Measurements from ENCODE around the gene KCNMA1.

KCNMA1 gene

DNA sequence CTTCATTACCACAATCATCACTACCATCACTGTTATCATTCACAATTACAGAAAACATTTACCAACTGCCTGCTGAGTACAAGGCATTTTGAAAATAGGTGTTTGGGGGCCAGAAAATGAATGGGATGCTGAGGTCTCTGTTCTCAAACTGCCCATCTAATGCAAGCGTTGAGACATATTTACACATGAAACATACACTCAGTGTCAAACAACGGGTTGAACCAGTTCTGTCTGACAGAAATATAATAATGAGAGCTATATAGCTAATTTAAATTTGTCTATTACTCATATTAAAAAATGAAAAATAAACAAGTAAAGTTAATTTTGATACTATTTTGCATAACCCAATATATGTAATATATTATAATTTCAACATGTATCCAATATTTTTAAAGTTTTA lies 303.1 kb downstream of the KCNMA1 start:
- H3K4me3 Mint-ChIP-seq, result no peak overlapping the region
- no peaks in the 10 kb centered on the region for H3K4me1 Mint-ChIP-seq (ENCODE audit: low read depth)
- H3K36me3 Mint-ChIP-seq (ENCODE audit: low read depth), result no peaks in the 10 kb centered on the region
- no peak overlapping the region for H3K27ac Mint-ChIP-seq
- H3K9me3 Mint-ChIP-seq, result no peaks in the 10 kb centered on the region
- H3K27me3 Mint-ChIP-seq (ENCODE audit: low read depth), result no peaks in the 10 kb centered on the region

DNA sequence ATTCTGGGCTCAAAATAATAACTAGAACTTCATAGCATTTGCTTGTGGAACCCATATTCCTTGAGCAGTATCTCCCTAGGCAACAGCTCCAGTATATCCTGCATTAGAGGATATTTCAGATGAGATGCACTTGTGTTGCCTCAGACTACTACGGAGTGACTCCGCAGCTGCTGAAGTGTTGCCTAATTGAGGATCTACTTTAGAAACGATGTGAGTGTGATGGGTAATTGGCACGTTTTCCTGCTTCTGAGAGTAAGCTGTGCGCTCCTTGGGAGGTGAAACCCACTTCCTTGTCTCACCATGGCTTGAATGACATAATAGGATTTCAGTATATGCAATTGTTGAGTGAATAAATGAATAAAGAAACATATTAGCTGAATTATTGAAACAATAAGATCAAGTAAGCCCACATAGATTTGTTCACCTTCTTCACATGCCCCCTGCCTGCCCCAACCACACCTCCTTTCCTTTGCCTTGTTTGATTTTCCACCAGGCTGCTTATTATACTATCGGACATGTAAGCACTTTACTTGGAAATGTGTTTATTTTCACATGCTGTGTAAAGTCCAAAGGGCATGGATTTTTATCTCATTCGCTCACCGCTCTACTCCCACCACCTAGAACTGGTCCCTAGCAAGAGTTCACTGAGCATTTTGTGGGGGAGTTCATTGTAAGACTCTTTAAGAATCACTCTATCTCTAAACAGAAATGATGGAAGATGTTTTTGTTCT lies 303.8 kb downstream of the KCNMA1 start:
- H3K4me3 Mint-ChIP-seq, result no peak overlapping the region
- no peaks in the 10 kb centered on the region for H3K9me3 Mint-ChIP-seq
- no peaks in the 10 kb centered on the region for H3K36me3 Mint-ChIP-seq (ENCODE audit: low read depth)
- H3K4me1 Mint-ChIP-seq (ENCODE audit: low read depth), result no peaks in the 10 kb centered on the region
- no peak overlapping the region for H3K27ac Mint-ChIP-seq
- H3K27me3 Mint-ChIP-seq (ENCODE audit: low read depth), result no peaks in the 10 kb centered on the region

DNA sequence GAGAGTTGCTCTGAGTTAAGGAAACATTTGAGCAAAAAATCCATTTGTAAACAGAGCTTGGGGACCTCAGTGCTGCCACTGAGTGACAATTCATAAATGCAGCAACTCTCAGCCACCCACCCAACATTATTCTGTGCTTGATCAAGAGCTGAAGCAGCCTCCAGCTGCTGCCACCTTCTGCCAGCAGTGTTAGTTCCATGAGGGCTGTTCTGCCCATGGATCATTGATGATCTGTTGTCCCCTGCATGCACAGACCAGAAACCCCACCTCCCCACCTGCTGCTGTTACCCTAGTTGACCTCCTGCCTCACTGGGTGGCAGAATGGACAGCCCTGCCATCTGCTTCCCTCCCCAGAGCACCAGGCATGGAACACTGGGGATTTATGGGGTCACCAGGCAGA lies 305.4 kb downstream of the KCNMA1 start:
- Mint-ChIP-seq H3K36me3 (ENCODE audit: low read depth) (no peaks in the 10 kb centered on the region), H3K9me3 (no peaks in the 10 kb centered on the region), H3K4me1 (ENCODE audit: low read depth) (no peaks in the 10 kb centered on the region), H3K4me3 (no peak overlapping the region), H3K27me3 (ENCODE audit: low read depth) (no peaks in the 10 kb centered on the region), H3K27ac (no peak overlapping the region)

DNA sequence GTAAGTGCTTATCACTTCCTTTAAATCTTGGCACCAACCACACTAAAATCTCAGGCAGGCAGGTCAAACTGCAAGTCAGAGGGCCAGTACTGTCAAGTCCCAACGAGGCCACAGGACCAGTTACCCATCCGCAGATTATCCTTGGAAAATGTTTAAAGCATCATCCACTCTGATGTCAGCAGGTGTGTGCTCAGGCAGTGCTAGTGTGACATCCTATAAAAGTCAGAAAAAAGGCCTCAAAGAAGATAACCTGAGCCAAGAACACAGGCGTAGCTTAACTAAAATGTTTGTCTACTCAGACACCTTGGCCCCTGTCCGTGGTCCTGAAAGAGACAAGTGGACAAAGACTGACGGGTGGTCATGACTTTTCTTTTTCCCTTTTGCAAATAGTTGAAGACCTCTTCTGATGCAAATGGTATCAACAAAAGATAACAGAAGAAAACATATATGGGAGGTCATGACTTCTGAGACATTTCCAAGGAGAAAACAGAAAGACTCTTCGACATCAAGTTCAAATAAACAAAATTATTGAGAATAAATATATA lies 309.3 kb downstream of the KCNMA1 start:
- Mint-ChIP-seq H3K27me3 (ENCODE audit: low read depth) (no peaks in the 10 kb centered on the region), H3K9me3 (no peaks in the 10 kb centered on the region), H3K4me1 (ENCODE audit: low read depth) (no peaks in the 10 kb centered on the region), H3K27ac (no peak overlapping the region), H3K4me3 (no peak overlapping the region), H3K36me3 (ENCODE audit: low read depth) (no peaks in the 10 kb centered on the region)

DNA sequence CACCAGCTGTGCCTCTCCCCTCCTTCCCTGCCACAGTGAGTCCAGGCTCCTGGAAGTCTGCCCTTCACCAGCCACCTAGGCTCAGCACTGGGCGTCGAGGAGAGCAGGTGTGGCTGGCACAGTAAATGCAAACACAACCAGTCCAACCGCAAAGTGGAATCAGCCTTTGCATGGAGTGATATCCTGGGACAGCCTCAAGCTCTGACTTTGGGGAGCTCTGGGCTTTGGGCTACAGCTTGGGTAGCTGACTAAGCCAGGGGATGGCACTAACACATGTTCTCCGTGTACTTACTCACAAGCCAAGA lies 312.4 kb downstream of the KCNMA1 start:
- no peak overlapping the region for H3K4me3 Mint-ChIP-seq
- H3K27ac Mint-ChIP-seq, result no peak overlapping the region
- no peaks in the 10 kb centered on the region for H3K36me3 Mint-ChIP-seq (ENCODE audit: low read depth)
- H3K27me3 Mint-ChIP-seq (ENCODE audit: low read depth), result no peaks in the 10 kb centered on the region
- no peaks in the 10 kb centered on the region for H3K9me3 Mint-ChIP-seq
- no peaks in the 10 kb centered on the region for H3K4me1 Mint-ChIP-seq (ENCODE audit: low read depth)

DNA sequence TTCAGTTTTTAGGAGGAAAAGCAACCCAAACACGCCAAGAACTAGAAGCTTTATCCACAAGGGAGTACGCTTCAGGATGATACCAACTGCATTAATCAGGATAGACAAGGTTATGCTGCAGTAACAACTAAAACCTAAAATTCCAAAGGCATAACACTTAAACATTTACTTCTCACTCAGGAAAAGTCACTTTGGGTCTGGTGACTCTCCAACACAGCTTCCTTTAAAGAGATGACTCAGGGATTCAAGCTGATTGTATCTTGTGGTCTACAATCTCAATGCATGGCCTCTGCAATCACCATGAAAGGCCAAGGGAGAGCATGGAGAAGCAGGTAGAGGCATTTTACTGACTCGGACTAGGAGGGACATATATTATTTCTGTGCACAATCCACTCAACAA lies 315.8 kb downstream of the KCNMA1 start:
- Mint-ChIP-seq H3K4me3 (no peak overlapping the region), H3K4me1 (ENCODE audit: low read depth) (no peaks in the 10 kb centered on the region), H3K9me3 (no peaks in the 10 kb centered on the region), H3K27me3 (ENCODE audit: low read depth) (no peaks in the 10 kb centered on the region), H3K36me3 (ENCODE audit: low read depth) (no peaks in the 10 kb centered on the region), H3K27ac (no peak overlapping the region)

DNA sequence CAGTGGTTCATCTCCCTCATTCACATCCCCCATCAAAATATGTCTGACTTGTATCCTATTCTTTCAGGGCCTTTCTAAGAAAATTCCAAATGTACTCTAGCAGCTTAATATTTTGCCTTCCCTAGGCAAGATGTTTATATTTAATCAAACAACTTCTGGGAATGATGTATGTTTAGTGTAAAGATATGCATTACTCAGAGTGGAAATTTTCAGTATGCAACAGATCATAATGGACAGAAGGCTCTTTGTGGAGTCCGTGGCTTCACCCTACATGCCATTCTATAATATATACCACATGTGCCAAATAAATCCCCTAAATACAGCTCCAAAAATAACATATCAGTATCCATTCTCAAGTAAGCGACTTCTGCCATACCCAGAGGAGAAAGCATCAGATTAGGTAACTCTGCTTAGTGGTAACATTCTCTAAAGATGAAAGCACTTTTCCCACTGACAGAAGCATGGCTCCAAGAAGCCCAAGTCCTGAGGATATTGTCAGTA lies 316.6 kb downstream of the KCNMA1 start:
- Mint-ChIP-seq H3K9me3 (no peaks in the 10 kb centered on the region), H3K27ac (no peak overlapping the region), H3K27me3 (ENCODE audit: low read depth) (no peaks in the 10 kb centered on the region), H3K36me3 (ENCODE audit: low read depth) (no peaks in the 10 kb centered on the region), H3K4me3 (no peak overlapping the region), H3K4me1 (ENCODE audit: low read depth) (no peaks in the 10 kb centered on the region)

DNA sequence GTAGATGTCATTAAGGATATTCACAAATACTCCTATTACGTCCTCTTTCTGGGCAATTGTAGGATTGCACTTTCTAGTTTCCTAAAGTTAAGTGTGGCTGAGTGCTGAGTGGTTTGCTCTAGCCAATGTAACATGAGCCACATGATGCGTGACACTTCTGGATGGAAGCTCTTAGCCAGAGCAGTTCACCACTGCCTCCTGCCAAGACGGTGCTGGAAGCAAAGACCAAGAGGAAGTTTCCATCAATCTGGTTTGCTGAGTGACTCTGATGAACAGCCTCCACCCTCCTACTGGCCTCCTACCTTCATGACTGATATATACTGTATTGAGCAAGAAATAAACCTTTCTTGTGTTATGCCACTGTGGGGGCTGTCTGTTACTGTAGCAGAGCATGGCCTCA lies 318.1 kb downstream of the KCNMA1 start:
- H3K4me3 Mint-ChIP-seq, result no peak overlapping the region
- no peaks in the 10 kb centered on the region for H3K4me1 Mint-ChIP-seq (ENCODE audit: low read depth)
- H3K27me3 Mint-ChIP-seq (ENCODE audit: low read depth), result no peaks in the 10 kb centered on the region
- H3K9me3 Mint-ChIP-seq, result no peaks in the 10 kb centered on the region
- no peak overlapping the region for H3K27ac Mint-ChIP-seq
- H3K36me3 Mint-ChIP-seq (ENCODE audit: low read depth), result no peaks in the 10 kb centered on the region

DNA sequence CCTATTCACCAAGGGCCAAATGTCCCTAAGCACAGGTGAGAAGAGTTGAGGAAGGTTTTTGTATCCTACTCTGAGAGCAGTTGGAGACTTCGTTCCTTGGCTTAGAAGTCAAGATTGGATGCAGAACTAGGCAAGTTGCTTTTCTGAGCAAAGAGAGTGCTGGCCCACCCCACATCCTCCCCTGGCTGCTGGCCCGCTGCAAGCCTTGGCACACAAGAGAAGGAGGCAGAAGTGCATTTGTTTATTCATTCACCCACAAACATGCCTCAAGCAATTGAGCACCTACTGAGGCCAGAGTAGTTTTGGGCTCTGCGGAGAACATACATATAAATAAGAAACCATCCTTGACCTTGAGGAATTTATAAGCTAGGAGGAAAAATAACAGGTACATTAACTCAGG lies 318.9 kb downstream of the KCNMA1 start:
- Mint-ChIP-seq H3K36me3 (ENCODE audit: low read depth) (no peaks in the 10 kb centered on the region), H3K4me3 (no peak overlapping the region), H3K27me3 (ENCODE audit: low read depth) (no peaks in the 10 kb centered on the region), H3K9me3 (no peaks in the 10 kb centered on the region), H3K4me1 (ENCODE audit: low read depth) (no peaks in the 10 kb centered on the region), H3K27ac (no peak overlapping the region)

DNA sequence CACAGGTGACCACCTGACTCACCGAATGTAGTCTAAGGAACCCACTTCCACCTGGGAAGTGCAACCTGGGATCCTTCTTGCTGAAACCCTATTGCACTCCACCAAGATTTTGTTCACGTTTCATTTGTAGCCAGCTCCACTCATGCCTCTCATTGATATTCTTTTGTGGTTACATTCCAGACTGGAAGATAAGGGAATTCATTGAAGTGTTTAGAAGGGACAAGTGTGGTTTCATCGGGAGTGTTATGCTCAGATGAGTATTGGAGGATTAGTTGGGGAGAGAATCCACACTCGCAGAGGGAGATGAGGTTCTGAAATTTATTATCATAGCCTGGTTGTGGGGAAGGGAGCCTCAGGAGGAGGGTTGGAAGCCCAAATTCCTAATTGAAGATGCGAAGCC lies 320.4 kb downstream of the KCNMA1 start:
- Mint-ChIP-seq H3K4me3 (no peak overlapping the region), H3K4me1 (ENCODE audit: low read depth) (no peaks in the 10 kb centered on the region), H3K27ac (no peak overlapping the region), H3K9me3 (no peaks in the 10 kb centered on the region), H3K27me3 (ENCODE audit: low read depth) (no peaks in the 10 kb centered on the region), H3K36me3 (ENCODE audit: low read depth) (no peaks in the 10 kb centered on the region)

DNA sequence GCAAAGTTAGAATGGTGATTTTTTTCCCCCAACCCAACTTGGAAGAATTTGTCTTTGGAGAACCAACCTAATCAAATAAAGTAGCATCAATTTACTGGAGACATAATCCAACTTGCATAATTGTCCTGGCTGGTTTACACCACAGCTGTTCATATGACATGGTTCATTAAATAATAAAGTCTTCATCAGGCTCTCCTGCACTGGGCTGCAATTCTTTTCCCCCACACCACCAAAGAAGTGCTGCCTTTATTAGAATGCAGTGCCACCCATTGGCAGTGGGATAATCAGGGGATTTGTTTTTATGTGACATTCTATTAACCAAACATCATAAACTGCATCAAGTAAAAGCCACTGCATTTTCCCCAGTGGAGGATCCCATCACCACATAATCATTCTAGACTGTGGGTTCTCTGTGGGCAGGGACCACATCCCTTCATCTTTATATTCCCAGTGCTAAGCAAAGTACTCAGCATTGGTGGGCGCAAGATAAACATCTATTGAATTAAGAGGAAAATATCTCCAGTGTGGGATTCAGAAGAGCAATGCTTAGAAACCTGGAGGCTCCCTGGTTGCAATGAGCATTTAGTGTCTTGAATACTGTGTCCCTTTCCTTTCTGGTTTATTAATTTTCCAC lies 322.0 kb downstream of the KCNMA1 start:
- H3K36me3 Mint-ChIP-seq (ENCODE audit: low read depth), result no peaks in the 10 kb centered on the region
- no peaks in the 10 kb centered on the region for H3K4me1 Mint-ChIP-seq (ENCODE audit: low read depth)
- no peaks in the 10 kb centered on the region for H3K9me3 Mint-ChIP-seq
- H3K27me3 Mint-ChIP-seq (ENCODE audit: low read depth), result no peaks in the 10 kb centered on the region
- no peak overlapping the region for H3K27ac Mint-ChIP-seq
- no peak overlapping the region for H3K4me3 Mint-ChIP-seq

DNA sequence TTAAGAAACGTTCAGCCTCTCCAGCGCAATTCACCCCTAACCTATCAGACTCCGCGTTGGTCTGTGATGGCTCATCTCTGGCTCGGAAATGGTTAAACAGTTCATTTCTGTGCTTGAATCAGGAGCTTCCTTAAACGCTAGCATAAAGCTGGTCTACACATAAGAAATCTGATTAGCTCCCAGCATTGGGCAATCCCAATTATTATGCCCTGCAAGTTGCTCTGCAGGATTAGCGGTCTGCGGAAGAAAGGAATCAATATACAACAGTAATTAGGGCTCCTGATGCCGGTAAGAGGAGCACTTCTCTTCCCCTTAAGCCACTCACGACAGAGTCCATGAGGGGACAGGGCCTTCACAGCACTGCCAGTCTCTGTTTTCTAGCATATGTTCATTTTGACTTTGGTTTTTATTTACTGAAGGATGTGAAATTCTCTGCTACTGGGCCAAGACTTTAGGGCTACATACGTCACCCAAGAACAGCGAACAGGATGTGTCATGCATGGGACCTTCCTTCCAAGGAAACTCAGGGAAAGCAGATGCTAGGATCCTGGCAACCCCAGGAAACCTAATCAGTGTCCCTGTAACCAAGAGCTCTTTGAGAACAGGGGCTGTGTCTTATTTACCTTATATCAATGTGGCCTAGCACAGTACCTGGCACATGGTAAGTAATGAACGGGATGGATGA lies 324.4 kb downstream of the KCNMA1 start:
- Mint-ChIP-seq H3K27me3 (ENCODE audit: low read depth) (no peaks in the 10 kb centered on the region), H3K36me3 (ENCODE audit: low read depth) (no peaks in the 10 kb centered on the region), H3K27ac (no peak overlapping the region), H3K9me3 (no peaks in the 10 kb centered on the region), H3K4me3 (no peak overlapping the region), H3K4me1 (ENCODE audit: low read depth) (no peaks in the 10 kb centered on the region)

DNA sequence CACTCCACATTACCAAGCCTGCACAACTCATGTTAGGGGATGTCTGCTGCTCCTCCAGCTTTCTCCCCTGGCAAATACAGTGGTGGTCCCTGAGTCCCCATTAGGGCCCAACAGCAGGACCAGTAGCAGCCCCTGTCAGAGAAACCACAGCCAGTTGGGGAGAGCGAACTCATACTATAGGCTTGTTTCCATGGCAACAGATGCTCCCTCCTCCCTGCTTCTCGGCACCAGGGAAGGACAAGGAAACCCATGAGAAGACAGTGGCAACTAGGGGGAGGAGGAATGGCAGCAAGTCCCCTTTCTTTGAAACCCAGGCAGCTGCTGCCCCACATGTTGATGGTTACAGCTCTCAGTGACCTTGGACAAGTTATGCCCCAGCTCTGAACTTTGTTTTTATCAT lies 326.4 kb downstream of the KCNMA1 start:
- Mint-ChIP-seq H3K27ac (no peak overlapping the region), H3K9me3 (no peaks in the 10 kb centered on the region), H3K27me3 (ENCODE audit: low read depth) (no peaks in the 10 kb centered on the region), H3K4me3 (no peak overlapping the region), H3K36me3 (ENCODE audit: low read depth) (no peaks in the 10 kb centered on the region), H3K4me1 (ENCODE audit: low read depth) (no peaks in the 10 kb centered on the region)

DNA sequence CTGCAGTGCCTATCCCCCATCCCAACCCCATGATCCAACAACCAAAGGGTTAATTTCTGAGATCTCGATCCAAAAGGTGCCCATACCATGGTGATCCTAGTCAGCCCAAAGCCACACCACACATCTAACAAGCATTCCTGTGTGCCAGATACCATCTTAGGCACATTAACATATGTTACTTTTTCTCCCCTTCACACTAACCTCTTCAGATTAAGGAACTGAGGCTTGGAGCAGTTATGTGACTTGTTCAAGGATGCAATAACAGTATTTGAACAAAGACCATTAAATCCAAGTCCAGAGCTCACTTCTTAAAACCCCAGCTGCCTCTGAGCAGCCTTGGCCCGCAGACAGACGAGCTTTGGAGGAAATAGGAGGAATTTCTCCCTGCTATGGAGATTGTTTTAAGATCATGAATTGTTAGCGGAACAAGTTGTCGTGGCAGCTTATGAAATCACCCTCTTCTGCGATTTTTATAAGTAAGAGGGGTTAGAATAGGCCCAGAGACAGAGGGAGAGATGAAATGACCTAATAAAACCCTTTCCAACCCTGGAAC lies 327.2 kb downstream of the KCNMA1 start:
- no peaks in the 10 kb centered on the region for H3K9me3 Mint-ChIP-seq
- H3K4me1 Mint-ChIP-seq (ENCODE audit: low read depth), result no peaks in the 10 kb centered on the region
- no peaks in the 10 kb centered on the region for H3K27me3 Mint-ChIP-seq (ENCODE audit: low read depth)
- H3K36me3 Mint-ChIP-seq (ENCODE audit: low read depth), result no peaks in the 10 kb centered on the region
- H3K27ac Mint-ChIP-seq, result no peak overlapping the region
- no peak overlapping the region for H3K4me3 Mint-ChIP-seq

DNA sequence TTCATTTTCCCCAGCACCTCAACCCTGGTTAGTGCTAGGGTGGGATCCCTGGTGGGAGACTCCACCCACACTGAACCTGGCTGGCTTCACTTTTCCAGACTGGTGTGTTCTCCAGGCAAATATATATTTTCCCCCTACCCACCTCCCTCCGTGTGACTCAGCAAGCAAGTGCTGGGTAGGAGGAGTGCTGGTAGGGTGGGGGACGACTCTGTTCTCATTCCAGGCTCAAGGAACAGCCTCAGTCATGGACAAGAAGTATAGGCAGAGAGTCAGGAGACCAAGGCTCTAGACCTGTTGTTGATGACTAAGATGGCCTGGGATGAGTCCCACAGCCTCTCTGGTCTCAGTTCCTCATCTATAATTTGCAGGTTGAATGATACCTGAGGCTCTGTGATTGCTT lies 328.1 kb downstream of the KCNMA1 start:
- Mint-ChIP-seq H3K27me3 (ENCODE audit: low read depth) (no peaks in the 10 kb centered on the region), H3K4me3 (no peak overlapping the region), H3K9me3 (no peaks in the 10 kb centered on the region), H3K36me3 (ENCODE audit: low read depth) (no peaks in the 10 kb centered on the region), H3K4me1 (ENCODE audit: low read depth) (no peaks in the 10 kb centered on the region), H3K27ac (no peak overlapping the region)

Data from T-helper 1 cell treated with Interleukin-12 subunit alpha and Interleukin-12 subunit beta and Interleukin-4 antibody, amounts not matched to agents 30 μg/mL and 1 μg/mL, for 36 hours (primary cell).